HG02642 (cell line): ENCODE measurements around the gene ADAM19.
A peak's percentile ranks its signal among the peaks of the same experiment; 100 is the strongest.

Experiments used
- ATAC-seq: cut with Tn5 transposase; IDR thresholded peaks from one replicate; pipeline ENCODE4 v1.9.1; 2021; ENCODE audit warnings: mild to moderate bottlenecking; ENCODE audit not compliant: unreplicated experiment, poor library complexity

ADAM19 gene

GRCh38 chr5:157523976-157524375 lies 51.6 kb downstream of the ADAM19 start:
- no peak for ATAC-seq

DNA sequence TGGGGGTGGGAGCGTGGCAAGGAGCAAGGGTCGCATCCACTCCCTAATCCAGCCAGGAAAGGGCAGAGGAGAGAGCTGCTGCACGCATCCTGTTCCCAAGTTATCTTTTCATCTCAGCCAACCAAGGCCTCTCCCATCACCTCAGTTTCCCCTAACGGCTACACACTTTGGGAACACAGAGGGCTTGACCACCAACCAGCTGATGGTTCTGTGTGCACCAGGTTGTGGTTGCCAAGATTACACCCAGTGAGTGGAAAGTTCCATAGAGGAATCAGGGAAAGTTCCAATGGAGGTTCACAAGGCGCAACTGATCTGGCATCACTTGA lies 53.9 kb downstream of the ADAM19 start:
- no peak for ATAC-seq

DNA sequence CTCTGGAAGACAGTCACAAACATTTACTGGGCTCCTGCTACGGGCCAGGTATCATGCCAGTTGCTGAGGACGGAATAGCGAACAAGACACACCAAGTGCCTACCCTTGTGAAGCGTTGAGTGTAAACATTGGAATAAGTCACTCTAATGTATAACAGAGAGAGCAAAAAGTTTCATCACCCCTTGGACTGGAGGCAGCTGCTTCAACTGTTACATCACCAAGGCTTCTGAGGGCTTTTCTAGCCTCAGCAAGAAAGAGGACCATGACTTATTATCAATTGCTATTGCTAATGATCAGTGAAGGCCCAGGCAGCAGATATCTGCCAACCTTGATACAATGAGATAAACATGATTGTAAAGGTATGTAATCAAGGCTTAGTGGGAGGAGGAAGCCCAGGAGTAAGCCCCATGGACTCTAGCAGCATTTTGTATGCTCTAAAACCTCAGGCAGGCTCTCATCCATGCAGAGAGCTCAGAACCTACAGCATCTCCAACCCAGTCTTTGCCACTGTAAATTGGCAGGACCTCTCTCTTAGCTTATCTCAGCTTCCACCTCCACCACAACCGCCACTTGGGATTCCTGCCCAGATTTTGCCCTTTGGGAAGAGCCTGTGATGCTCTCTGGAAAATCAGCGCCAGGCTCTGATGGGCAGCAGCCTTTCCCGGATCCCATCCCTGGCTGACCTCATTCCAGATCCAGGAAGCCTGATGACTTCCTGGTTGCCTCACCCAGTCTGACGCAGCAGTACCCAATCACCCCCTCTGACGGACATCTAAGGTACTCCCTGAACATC lies 54.5 kb downstream of the ADAM19 start:
- ATAC-seq: no peak

GRCh38 chr5:157519579-157520253 lies 55.9 kb downstream of the ADAM19 start:
- no peak for ATAC-seq

DNA sequence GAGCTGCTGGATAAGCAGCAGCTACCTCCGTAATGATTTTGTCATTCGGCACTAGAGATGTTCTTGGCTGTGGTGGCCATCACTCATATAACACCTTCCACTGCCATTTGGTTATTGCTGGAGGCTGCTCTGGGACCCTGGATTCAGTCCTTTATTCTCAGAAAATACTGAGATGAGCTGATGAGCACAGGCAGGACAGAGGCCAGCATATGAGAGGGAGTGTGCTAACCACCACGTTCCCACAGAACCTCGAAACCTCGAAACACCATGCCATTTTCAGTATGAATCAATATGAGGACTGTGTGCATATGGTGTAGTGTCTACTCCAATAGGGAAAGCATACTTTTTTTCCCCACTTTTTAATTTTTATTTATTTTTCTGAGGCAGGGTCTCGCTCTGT lies 56.6 kb downstream of the ADAM19 start:
- ATAC-seq: peak; percentile 75

- no peak for ATAC-seq
These were observed 58.8 kb downstream of the ADAM19 start for GRCh38 chr5:157516626-157517325.

- ATAC-seq: no peak
These were observed 59.6 kb downstream of the ADAM19 start for GRCh38 chr5:157516006-157516405.

DNA sequence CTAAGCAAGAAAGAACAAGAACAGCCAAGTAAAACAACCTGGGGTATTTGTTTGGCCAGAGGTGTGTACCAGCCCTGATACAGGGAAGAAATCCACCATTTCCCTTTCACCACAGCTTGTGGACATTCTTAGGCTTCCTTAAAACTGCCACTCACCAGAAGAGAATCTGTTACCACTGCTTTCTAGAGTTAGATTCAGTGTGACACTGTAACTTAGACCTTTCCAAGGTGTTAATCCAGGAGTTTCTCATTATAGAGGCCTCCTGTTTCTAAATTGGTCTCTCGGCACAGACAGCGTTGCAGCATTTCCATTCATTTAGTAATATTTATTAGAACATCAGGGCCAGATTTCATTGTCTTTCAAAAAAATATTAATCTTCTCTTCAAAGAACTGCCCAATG lies 60.6 kb downstream of the ADAM19 start:
- no peak for ATAC-seq

DNA sequence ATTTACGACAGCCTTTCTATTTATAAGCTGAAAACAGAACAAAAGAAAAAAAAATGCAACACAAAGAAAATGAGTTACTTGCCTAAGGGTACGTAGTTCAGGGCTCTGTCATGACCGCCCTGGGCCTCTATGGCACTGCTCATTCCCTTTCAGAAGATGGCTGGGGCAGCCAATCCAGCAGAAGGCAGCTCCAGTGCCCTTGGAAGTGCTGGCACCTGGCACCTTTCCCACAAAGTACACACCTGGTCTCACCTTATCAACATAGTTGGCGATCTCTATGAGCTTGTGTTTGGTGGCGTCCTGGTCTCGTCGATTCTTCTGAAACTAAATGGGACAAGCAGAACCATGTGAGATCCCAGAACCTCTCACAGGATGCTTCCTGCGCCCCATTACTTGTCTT lies 62.4 kb downstream of the ADAM19 start:
- no peak for ATAC-seq

DNA sequence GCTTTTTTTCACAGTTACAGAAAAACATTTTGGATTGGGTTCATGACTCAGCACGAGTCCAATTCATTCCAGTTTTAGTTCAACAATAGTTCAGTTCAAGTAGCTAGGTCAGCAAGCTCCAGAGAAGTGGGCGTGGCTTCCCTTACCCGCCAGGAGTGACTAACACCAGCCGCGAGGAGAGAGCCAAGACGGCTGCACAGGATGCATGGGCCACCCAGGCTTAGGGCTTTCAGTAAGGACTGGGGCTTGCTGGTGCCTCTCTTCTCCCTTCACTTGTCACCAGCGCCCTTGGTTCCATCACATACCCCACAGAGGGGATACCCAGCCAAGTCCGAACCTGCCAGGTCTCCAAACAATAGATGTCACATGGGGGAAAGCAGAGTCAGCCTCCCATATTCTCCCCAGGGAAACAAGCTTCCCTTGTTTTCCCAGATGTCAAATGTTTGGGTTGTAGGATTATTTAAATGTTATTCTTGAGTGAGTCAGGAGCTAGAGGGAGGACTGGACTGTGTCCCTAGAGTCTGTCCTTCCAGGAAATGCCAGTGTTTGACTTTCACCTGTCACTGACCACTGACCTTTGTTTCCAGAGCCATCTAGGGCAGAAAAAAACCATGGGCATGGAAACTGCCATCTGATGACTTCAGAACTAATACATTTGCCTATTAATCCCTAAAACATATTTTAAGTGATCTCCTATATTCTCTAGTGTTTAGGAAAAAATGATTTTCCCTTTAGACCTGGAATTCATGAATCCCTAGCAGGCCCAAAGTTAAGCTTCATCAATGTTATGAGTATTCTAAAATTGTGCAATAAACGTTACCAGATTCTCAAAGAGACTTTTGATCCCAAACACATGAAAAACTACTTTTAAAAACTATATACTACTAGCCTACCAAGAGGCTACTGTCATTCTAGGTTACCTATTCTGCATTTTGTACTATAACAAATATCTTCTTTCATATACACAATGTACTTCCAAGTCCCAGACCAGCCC lies 63.6 kb downstream of the ADAM19 start:
- no peak for ATAC-seq

DNA sequence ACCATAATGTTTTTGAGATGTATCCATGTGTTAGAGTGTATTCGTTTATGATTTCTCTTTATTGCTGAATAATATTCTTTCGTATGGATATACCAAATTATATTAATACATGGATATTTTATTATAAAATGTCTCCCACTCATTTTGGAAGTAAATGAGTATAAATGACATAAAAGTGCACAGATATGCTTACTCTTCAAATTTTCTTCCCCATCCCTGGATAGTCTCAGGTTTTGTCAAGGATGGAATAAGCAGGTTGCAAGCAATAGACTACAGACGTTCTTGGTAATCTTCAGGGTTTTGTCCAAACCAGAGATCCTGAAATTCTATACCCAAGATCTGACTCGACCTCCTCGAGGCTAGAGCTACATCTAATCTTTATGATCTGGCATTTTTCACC lies 64.9 kb downstream of the ADAM19 start:
- no peak for ATAC-seq

DNA sequence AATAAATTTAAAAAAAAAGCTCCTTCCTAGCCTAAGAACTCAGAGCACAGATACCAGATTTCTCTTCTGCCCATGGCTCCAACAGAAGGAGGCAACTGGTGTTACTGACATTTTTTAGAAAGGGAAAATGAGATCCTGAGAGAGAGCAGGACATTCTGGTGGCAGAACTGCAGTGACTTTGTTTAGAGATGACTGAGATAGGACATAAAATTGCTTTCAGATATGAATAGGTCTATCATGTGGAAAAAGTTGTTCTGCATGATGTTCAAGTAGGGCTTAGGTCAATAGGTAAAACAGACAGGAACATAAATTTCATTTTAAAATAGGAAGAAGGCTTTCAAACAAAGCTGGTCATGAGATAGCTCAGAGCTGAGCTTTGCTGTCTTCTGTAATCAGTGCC lies 66.0 kb downstream of the ADAM19 start:
- ATAC-seq: peak; percentile 46

DNA sequence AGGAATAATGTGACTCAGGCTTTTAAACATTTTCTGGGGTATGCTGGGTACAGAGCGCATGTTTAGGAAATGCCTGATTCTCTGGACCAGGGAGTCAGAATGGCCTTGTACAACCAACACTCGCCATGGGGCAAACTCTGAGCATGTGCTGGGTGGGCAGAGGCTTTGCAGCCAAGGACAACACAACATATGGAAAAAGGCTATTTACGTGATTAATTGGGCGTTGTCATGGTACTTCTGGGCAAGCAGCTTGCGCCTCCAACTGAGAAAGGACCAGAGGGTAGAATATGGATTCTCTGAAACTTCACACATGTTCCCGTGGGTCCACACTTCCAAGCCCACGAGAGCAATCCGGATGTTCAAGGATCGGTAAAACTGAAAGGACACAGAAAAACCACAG lies 66.5 kb downstream of the ADAM19 start:
- no peak for ATAC-seq

DNA sequence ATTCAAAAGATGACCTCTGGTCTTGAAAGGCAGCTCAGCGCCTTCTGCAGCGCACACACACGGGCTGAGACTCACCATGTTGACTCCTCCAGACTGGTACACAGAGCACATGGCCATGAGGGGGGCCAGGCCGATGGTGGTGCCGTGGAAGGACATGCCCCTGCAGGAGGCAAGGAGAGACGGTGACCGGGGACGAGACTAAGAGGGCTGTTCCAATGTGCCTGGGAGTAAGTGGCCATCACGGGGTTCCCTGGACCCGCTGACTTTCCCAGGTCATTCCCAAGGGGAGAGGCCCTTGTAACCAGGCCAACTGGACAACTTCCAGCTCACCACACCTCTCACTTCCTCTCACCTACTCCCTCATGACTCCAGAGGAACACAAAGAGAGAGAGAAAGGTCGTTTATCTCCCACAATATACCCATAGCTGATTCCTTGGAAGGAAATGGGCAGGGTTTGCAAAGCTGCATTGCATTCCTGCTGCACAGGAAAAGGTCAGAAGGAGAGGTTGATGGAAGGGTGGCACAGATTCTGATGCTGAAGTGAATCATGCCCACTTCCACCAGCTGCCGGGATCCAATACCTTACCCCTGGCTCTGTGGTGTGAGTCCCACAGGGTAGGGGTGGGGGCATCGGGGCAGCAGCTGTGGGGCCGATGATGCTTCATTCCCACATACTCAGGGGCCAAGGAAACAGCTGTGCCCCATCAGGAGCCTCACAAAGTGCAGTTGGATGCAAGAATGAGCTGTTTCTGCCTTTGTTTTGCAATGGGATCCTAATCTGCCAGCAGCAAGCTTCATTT lies 68.4 kb downstream of the ADAM19 start:
- no peak for ATAC-seq

- no peak for ATAC-seq
These were observed 69.4 kb downstream of the ADAM19 start for GRCh38 chr5:157506066-157506590.

DNA sequence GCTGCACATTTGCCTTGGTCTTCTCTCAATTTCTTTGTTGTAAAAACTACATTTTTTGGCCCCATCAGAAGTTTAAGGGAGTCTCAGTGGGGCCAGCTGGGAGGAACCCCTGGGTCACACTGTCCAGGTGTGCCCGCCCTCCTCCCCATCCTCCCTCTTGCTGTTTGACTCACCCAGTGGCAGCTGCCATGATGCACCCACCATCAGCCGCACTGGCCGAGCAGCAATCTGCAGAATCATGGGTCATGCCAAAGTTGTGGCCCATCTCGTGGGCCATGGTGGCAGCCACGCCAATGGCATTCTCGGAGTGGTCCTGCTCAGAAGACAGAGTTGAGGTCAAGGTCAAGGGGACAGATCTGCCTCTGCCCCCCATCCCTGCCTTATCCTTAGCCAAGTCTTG lies 70.1 kb downstream of the ADAM19 start:
- no peak for ATAC-seq

DNA sequence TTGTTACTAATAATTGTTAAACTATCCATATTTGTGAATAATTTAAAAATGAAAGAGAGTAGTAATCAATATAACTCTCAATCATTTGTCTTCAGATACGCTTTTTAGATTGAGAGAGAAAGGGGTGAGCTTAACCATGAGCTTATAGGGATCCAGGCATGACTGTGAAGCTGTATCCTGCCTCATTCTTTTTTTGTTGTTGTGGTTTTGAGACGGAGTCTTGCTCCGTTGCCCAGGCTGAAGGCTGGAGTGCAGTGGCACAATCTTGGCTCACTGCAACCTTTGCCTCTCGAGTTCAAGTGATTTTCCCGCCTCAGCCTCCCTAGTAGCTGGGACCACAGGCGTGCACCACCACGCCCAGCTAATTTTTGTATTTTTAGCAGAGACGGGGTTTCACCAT lies 71.5 kb downstream of the ADAM19 start:
- no peak for ATAC-seq

DNA sequence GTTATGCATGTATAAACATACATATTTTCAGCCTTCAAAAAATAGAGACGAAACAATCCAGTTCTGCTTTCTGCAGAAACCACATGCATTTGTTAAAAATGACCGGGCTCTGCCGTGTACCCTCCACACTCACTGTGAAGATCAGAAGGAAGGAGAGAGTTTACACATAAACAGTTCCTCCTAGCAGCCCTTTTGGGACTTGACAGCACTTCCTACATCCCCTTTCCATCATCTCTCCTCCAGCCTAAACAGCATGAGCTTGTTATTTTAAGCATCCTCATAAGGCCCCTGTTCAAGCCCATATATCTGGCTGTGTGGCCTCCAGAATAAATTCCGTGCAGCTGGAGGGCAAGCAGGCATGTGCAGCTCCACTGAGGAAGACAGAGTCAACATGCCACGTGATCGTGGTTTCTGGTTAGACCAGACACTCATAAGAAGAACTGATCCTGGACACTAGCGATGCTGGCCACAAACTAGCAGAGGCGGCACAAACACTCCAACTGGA lies 73.4 kb downstream of the ADAM19 start:
- ATAC-seq: peak; percentile 78
